KMS-11 (cell line): ENCODE results near the gene PFKM.

Experiments
- H2AFZ ChIP-seq: fragments of 200-600 bp; sonication (generic); 2 replicates; pipeline ENCODE4 v1.6.1; 2016; ENCODE audit warnings: antibody characterized with exemption, mixed run types, low read depth
- H3K27ac ChIP-seq: fragments of 200-600 bp; sonication (generic); 2 replicates; pipeline ENCODE4 v1.6.1; 2016; ENCODE audit warnings: mild to moderate bottlenecking, mixed run types
- H3K27me3 ChIP-seq: fragments of 200-600 bp; sonication (generic); 2 replicates; pipeline ENCODE4 v1.6.1; 2017; ENCODE audit warnings: mild to moderate bottlenecking, low read depth, mixed run types, moderate library complexity; ENCODE audit not compliant: insufficient read depth
- H3K36me3 ChIP-seq: fragments of 200-600 bp; sonication (generic); 2 replicates; pipeline ENCODE4 v1.6.1; 2017; ENCODE audit warnings: mild to moderate bottlenecking, mixed run types; ENCODE audit not compliant: insufficient read depth
- H3K4me1 ChIP-seq: fragments of 200-600 bp; sonication (generic); 2 replicates; pipeline ENCODE4 v1.6.1; 2016; ENCODE audit warnings: mild to moderate bottlenecking, low read depth, mixed run types; ENCODE audit not compliant: poor library complexity, severe bottlenecking
- H3K4me2 ChIP-seq: fragments of 200-600 bp; sonication (generic); 2 replicates; pipeline ENCODE4 v1.7.0; 2016; ENCODE audit warnings: mild to moderate bottlenecking, mixed run types
- H3K4me3 ChIP-seq: fragments of 200-600 bp; sonication (generic); IDR thresholded peaks from 2 replicates; pipeline ENCODE4 v1.6.1; 2017; ENCODE audit warnings: low read depth, low read length, mixed read lengths; ENCODE audit not compliant: insufficient read depth
- H3K79me2 ChIP-seq: fragments of 200-600 bp; sonication (generic); 2 replicates; pipeline ENCODE4 v1.6.1; 2016; ENCODE audit warnings: low read depth, mixed run types; ENCODE audit not compliant: insufficient read depth
- H3K9ac ChIP-seq: fragments of 200-600 bp; sonication (generic); 2 replicates; pipeline ENCODE4 v1.6.1; 2016; ENCODE audit warnings: mild to moderate bottlenecking, mixed run types
- H4K20me1 ChIP-seq: fragments of 200-600 bp; sonication (generic); 2 replicates; pipeline ENCODE4 v1.6.1; 2016; ENCODE audit warnings: mild to moderate bottlenecking, mixed run types; ENCODE audit not compliant: insufficient read depth
- TF ChIP-seq, protein P1 (sequence below): fragments of 200-600 bp; sonication (generic); conservative IDR thresholded peaks from 2 replicates; pipeline ENCODE4 v1.6.1; 2017; ENCODE audit warnings: low read depth, mild to moderate bottlenecking, antibody characterized with exemption, low read length, moderate library complexity, mixed read lengths

Gene PFKM

DNA sequence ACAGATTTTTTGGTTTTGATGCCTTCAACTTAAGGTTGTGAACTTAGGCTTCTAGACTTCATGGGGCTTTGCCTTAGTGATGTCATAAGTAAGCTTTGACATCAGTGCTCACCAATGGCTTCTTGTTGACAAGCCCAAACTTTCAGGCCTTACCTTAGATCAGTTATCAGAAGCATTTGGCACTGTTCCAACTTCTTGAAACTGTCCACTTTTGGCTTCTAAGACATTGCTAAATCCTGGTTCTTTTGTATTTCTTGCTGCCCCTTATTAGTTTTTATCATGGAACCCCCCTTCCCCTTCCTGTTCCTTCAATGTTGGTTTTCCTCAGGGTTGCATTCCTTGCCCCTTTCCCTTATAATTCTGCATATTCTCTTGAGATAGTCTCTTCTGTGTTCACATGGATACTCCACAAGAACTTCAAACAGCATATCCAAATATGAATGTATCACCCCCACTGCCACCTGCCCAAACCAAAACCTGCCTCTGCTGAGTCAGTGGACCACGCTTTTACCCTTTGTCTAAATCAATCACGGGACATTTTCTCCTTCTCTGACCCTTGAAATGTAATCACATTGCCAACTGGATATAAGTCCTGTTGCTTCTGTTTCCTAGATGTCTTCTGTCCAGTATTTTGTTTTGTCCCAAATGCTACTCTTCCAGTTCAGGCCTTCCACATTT is 7.9 kb downstream of the PFKM start:
- Histone ChIP-seq H3K4me1 (peaks cover 17% of the 10 kb centered on the region), H3K4me2 (no peak overlapping the region), H3K36me3 (peaks cover 19% of the 10 kb centered on the region; the same call in 1 of the 2 replicates), H3K4me3 (no peak overlapping the region), H4K20me1 (no peaks in the 10 kb centered on the region), H2AFZ (no peak overlapping the region), H3K9ac (no peak overlapping the region), H3K27me3 (no peaks in the 10 kb centered on the region), H3K27ac (no peak overlapping the region), H3K79me2 (peaks cover 9% of the 10 kb centered on the region)
- TF ChIP-seq, protein P1, sequence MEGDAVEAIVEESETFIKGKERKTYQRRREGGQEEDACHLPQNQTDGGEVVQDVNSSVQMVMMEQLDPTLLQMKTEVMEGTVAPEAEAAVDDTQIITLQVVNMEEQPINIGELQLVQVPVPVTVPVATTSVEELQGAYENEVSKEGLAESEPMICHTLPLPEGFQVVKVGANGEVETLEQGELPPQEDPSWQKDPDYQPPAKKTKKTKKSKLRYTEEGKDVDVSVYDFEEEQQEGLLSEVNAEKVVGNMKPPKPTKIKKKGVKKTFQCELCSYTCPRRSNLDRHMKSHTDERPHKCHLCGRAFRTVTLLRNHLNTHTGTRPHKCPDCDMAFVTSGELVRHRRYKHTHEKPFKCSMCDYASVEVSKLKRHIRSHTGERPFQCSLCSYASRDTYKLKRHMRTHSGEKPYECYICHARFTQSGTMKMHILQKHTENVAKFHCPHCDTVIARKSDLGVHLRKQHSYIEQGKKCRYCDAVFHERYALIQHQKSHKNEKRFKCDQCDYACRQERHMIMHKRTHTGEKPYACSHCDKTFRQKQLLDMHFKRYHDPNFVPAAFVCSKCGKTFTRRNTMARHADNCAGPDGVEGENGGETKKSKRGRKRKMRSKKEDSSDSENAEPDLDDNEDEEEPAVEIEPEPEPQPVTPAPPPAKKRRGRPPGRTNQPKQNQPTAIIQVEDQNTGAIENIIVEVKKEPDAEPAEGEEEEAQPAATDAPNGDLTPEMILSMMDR: no peak

DNA sequence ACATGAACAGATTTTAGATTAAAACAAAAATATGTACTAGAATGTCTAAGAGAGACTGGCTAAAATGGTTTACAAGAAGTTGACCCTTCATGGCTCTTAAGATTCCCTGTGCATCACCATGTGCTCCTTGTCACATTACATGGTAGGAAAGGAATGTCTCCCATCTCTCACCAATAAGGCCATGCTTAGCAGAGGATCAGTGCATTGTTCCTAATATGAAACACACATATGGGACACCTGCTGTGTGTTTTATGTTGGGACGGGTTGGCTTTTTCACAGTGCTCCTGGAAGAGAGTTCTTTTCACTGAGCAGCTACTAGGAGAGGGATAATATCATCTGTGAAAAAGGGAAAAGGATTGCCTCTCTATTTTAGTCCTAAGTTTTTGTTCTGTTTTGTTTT is 9.6 kb downstream of the PFKM start:
- no peak overlapping the region for H3K4me2 ChIP-seq
- H3K27me3 ChIP-seq: no peaks in the 10 kb centered on the region
- H3K79me2 ChIP-seq: peaks cover 4% of the 10 kb centered on the region; the same call in 1 of the 2 replicates
- H4K20me1 ChIP-seq: no peaks in the 10 kb centered on the region
- H3K27ac ChIP-seq: no peak overlapping the region
- peaks cover 17% of the 10 kb centered on the region for H3K4me1 ChIP-seq
- H3K4me3 ChIP-seq: no peak overlapping the region
- peaks cover 13% of the 10 kb centered on the region; the same call in 1 of the 2 replicates for H3K36me3 ChIP-seq
- TF ChIP-seq, protein P1: no peak
- H2AFZ ChIP-seq: no peak overlapping the region
- no peak overlapping the region for H3K9ac ChIP-seq

- Histone ChIP-seq H3K36me3 (peaks cover 13% of the 10 kb centered on the region; the same call in 1 of the 2 replicates), H3K4me1 (peaks cover 17% of the 10 kb centered on the region), H3K4me3 (no peak overlapping the region), H4K20me1 (no peaks in the 10 kb centered on the region), H2AFZ (no peak overlapping the region), H3K4me2 (no peak overlapping the region), H3K9ac (no peak overlapping the region), H3K79me2 (peaks cover 4% of the 10 kb centered on the region; the same call in 1 of the 2 replicates), H3K27me3 (no peaks in the 10 kb centered on the region), H3K27ac (no peak overlapping the region)
- TF ChIP-seq, protein P1: no peak
These were observed 10.2 kb downstream of the PFKM start for GRCh38 chr12:48129376-48129775.

DNA sequence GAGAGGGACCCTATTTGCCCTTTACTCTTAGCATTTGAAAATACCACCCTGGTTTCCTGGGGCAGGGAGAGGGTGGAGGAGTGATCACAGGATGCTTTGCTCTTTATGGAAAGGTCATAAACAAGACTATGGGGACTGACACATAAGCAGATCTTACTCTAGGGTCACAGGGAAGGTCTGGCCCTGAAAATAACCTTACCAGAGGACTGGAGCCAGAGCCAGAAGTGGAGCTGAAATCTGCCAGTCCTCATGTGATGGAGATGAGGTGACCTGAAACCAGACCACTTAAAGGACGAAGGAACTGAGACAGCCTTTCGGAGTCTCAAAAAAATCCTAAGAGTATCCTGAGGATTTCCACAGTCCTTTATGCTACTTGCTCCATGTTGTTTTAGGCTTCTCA is 12.4 kb downstream of the PFKM start:
- H4K20me1 ChIP-seq: no peaks in the 10 kb centered on the region
- no peak overlapping the region for H3K9ac ChIP-seq
- no peak overlapping the region for H3K27ac ChIP-seq
- H3K4me2 ChIP-seq: no peak overlapping the region
- no peaks in the 10 kb centered on the region; the same call in 1 of the 2 replicates for H3K79me2 ChIP-seq
- no peak overlapping the region for H3K4me3 ChIP-seq
- no peaks in the 10 kb centered on the region for H3K27me3 ChIP-seq
- H2AFZ ChIP-seq: no peak overlapping the region
- peaks cover 11% of the 10 kb centered on the region for H3K4me1 ChIP-seq
- TF ChIP-seq, protein P1: no peak
- peaks cover 17% of the 10 kb centered on the region; the same call in 1 of the 2 replicates for H3K36me3 ChIP-seq
